ENCODE data around the gene MICU1. TPM values are rescaled to one million over a fixed set of nuclear protein-coding genes. Genes with fewer than 3 reads are reported as not detected.

Gene MICU1
- polyA plus RNA-seq, 2 donors, result 15.0 to 18.1 TPM

GRCh38 chr10:72517244-72517643 is 108.6 kb downstream of the MICU1 start:
- WGBS, 2 donors, result 97 to 98% methylated on average over 8 of the region's 8 CpGs
- Histone ChIP-seq H3K4me1 (ENCODE audit: control insufficient read depth in 2 of 2, insufficient read depth in 2 of 2, low read length in 1 of 2) (no peaks in the 10 kb centered on the region), H3K27me3 (ENCODE audit: control insufficient read depth in 1 of 2, insufficient read depth in 2 of 2, low read length in 2 of 2) (no peaks in the 10 kb centered on the region), H3K4me3 (ENCODE audit: low read depth in 1 of 2, low read length in 2 of 2) (no peak overlapping the region), H3K9me3 (ENCODE audit: control insufficient read depth in 2 of 2, insufficient read depth in 1 of 2, low read depth in 1 of 2, low read length in 1 of 2) (no peaks in the 10 kb centered on the region), H3K36me3 (ENCODE audit: control insufficient read depth in 2 of 2, insufficient read depth in 2 of 2, low read length in 1 of 2) (no peaks in the 10 kb centered on the region), H3K27ac (ENCODE audit: low read depth in 2 of 2, low read length in 1 of 2) (no peak overlapping the region)

GRCh38 chr10:72515455-72515854 is 110.4 kb downstream of the MICU1 start:
- Histone ChIP-seq H3K4me1 (ENCODE audit: control insufficient read depth in 2 of 2, insufficient read depth in 2 of 2, low read length in 1 of 2) (no peaks in the 10 kb centered on the region), H3K27me3 (ENCODE audit: control insufficient read depth in 1 of 2, insufficient read depth in 2 of 2, low read length in 2 of 2) (no peaks in the 10 kb centered on the region), H3K27ac (ENCODE audit: low read depth in 2 of 2, low read length in 1 of 2) (no peak overlapping the region), H3K36me3 (ENCODE audit: control insufficient read depth in 2 of 2, insufficient read depth in 2 of 2, low read length in 1 of 2) (no peaks in the 10 kb centered on the region), H3K4me3 (ENCODE audit: low read depth in 1 of 2, low read length in 2 of 2) (no peak overlapping the region), H3K9me3 (ENCODE audit: control insufficient read depth in 2 of 2, insufficient read depth in 1 of 2, low read depth in 1 of 2, low read length in 1 of 2) (no peaks in the 10 kb centered on the region)
- 85 to 89% methylated on average over 2 of the region's 2 CpGs for WGBS, 2 donors

- Histone ChIP-seq H3K4me3 (ENCODE audit: low read depth in 1 of 2, low read length in 2 of 2) (no peak overlapping the region), H3K36me3 (ENCODE audit: control insufficient read depth in 2 of 2, insufficient read depth in 2 of 2, low read length in 1 of 2) (no peaks in the 10 kb centered on the region), H3K4me1 (ENCODE audit: control insufficient read depth in 2 of 2, insufficient read depth in 2 of 2, low read length in 1 of 2) (no peaks in the 10 kb centered on the region), H3K27ac (ENCODE audit: low read depth in 2 of 2, low read length in 1 of 2) (no peak overlapping the region), H3K9me3 (ENCODE audit: control insufficient read depth in 2 of 2, insufficient read depth in 1 of 2, low read depth in 1 of 2, low read length in 1 of 2) (no peaks in the 10 kb centered on the region), H3K27me3 (ENCODE audit: control insufficient read depth in 1 of 2, insufficient read depth in 2 of 2, low read length in 2 of 2) (no peaks in the 10 kb centered on the region)
Observed at GRCh38 chr10:72513910-72514309, 112.0 kb downstream of the MICU1 start.

- H3K27me3 ChIP-seq (ENCODE audit: control insufficient read depth in 1 of 2, insufficient read depth in 2 of 2, low read length in 2 of 2), result no peaks in the 10 kb centered on the region
- H3K27ac ChIP-seq (ENCODE audit: low read depth in 2 of 2, low read length in 1 of 2), result no peak overlapping the region
- H3K4me1 ChIP-seq (ENCODE audit: control insufficient read depth in 2 of 2, insufficient read depth in 2 of 2, low read length in 1 of 2), result no peaks in the 10 kb centered on the region
- H3K4me3 ChIP-seq (ENCODE audit: low read depth in 1 of 2, low read length in 2 of 2), result no peak overlapping the region
- no peaks in the 10 kb centered on the region for H3K36me3 ChIP-seq (ENCODE audit: control insufficient read depth in 2 of 2, insufficient read depth in 2 of 2, low read length in 1 of 2)
- WGBS, 2 donors, result 87 to 90% methylated on average over 5 of the region's 5 CpGs
- H3K9me3 ChIP-seq (ENCODE audit: control insufficient read depth in 2 of 2, insufficient read depth in 1 of 2, low read depth in 1 of 2, low read length in 1 of 2), result no peaks in the 10 kb centered on the region
Observed at GRCh38 chr10:72511459-72511858, 114.4 kb downstream of the MICU1 start.

GRCh38 chr10:72509941-72510340 is 115.9 kb downstream of the MICU1 start:
- Histone ChIP-seq H3K4me1 (ENCODE audit: control insufficient read depth in 2 of 2, insufficient read depth in 2 of 2, low read length in 1 of 2) (no peaks in the 10 kb centered on the region), H3K9me3 (ENCODE audit: control insufficient read depth in 2 of 2, insufficient read depth in 1 of 2, low read depth in 1 of 2, low read length in 1 of 2) (no peaks in the 10 kb centered on the region), H3K4me3 (ENCODE audit: low read depth in 1 of 2, low read length in 2 of 2) (no peak overlapping the region), H3K27me3 (ENCODE audit: control insufficient read depth in 1 of 2, insufficient read depth in 2 of 2, low read length in 2 of 2) (no peaks in the 10 kb centered on the region), H3K36me3 (ENCODE audit: control insufficient read depth in 2 of 2, insufficient read depth in 2 of 2, low read length in 1 of 2) (no peaks in the 10 kb centered on the region), H3K27ac (ENCODE audit: low read depth in 2 of 2, low read length in 1 of 2) (no peak overlapping the region)
- WGBS, 2 donors, result 87 to 92% methylated on average over 1 of the region's 1 CpG

GRCh38 chr10:72509206-72509799 is 116.6 kb downstream of the MICU1 start:
- Histone ChIP-seq H3K9me3 (ENCODE audit: control insufficient read depth in 2 of 2, insufficient read depth in 1 of 2, low read depth in 1 of 2, low read length in 1 of 2) (no peaks in the 10 kb centered on the region), H3K4me3 (ENCODE audit: low read depth in 1 of 2, low read length in 2 of 2) (no peak overlapping the region), H3K27ac (ENCODE audit: low read depth in 2 of 2, low read length in 1 of 2) (no peak overlapping the region), H3K36me3 (ENCODE audit: control insufficient read depth in 2 of 2, insufficient read depth in 2 of 2, low read length in 1 of 2) (no peaks in the 10 kb centered on the region), H3K27me3 (ENCODE audit: control insufficient read depth in 1 of 2, insufficient read depth in 2 of 2, low read length in 2 of 2) (no peaks in the 10 kb centered on the region), H3K4me1 (ENCODE audit: control insufficient read depth in 2 of 2, insufficient read depth in 2 of 2, low read length in 1 of 2) (no peaks in the 10 kb centered on the region)
- WGBS, 2 donors, result 85 to 90% methylated on average over 4 of the region's 4 CpGs

- Histone ChIP-seq H3K27me3 (ENCODE audit: control insufficient read depth in 1 of 2, insufficient read depth in 2 of 2, low read length in 2 of 2) (no peaks in the 10 kb centered on the region), H3K36me3 (ENCODE audit: control insufficient read depth in 2 of 2, insufficient read depth in 2 of 2, low read length in 1 of 2) (no peaks in the 10 kb centered on the region), H3K27ac (ENCODE audit: low read depth in 2 of 2, low read length in 1 of 2) (no peak overlapping the region), H3K4me3 (ENCODE audit: low read depth in 1 of 2, low read length in 2 of 2) (no peak overlapping the region), H3K4me1 (ENCODE audit: control insufficient read depth in 2 of 2, insufficient read depth in 2 of 2, low read length in 1 of 2) (no peaks in the 10 kb centered on the region), H3K9me3 (ENCODE audit: control insufficient read depth in 2 of 2, insufficient read depth in 1 of 2, low read depth in 1 of 2, low read length in 1 of 2) (no peaks in the 10 kb centered on the region)
- WGBS, 2 donors, result 63 to 67% methylated on average over 2 of the region's 2 CpGs
Observed at GRCh38 chr10:72508033-72508432, 117.8 kb downstream of the MICU1 start.

- Histone ChIP-seq H3K4me3 (ENCODE audit: low read depth in 1 of 2, low read length in 2 of 2) (no peak overlapping the region), H3K36me3 (ENCODE audit: control insufficient read depth in 2 of 2, insufficient read depth in 2 of 2, low read length in 1 of 2) (no peaks in the 10 kb centered on the region), H3K4me1 (ENCODE audit: control insufficient read depth in 2 of 2, insufficient read depth in 2 of 2, low read length in 1 of 2) (no peaks in the 10 kb centered on the region), H3K27ac (ENCODE audit: low read depth in 2 of 2, low read length in 1 of 2) (no peak overlapping the region), H3K27me3 (ENCODE audit: control insufficient read depth in 1 of 2, insufficient read depth in 2 of 2, low read length in 2 of 2) (no peaks in the 10 kb centered on the region), H3K9me3 (ENCODE audit: control insufficient read depth in 2 of 2, insufficient read depth in 1 of 2, low read depth in 1 of 2, low read length in 1 of 2) (no peaks in the 10 kb centered on the region)
Observed at GRCh38 chr10:72506474-72506873, 119.4 kb downstream of the MICU1 start.

GRCh38 chr10:72505435-72505834 is 120.4 kb downstream of the MICU1 start:
- Histone ChIP-seq H3K36me3 (ENCODE audit: control insufficient read depth in 2 of 2, insufficient read depth in 2 of 2, low read length in 1 of 2) (no peaks in the 10 kb centered on the region), H3K27me3 (ENCODE audit: control insufficient read depth in 1 of 2, insufficient read depth in 2 of 2, low read length in 2 of 2) (no peaks in the 10 kb centered on the region), H3K27ac (ENCODE audit: low read depth in 2 of 2, low read length in 1 of 2) (no peak overlapping the region), H3K4me3 (ENCODE audit: low read depth in 1 of 2, low read length in 2 of 2) (no peak overlapping the region), H3K9me3 (ENCODE audit: control insufficient read depth in 2 of 2, insufficient read depth in 1 of 2, low read depth in 1 of 2, low read length in 1 of 2) (no peaks in the 10 kb centered on the region), H3K4me1 (ENCODE audit: control insufficient read depth in 2 of 2, insufficient read depth in 2 of 2, low read length in 1 of 2) (no peaks in the 10 kb centered on the region)
- 96 to 97% methylated on average over 6 of the region's 6 CpGs for WGBS, 2 donors

GRCh38 chr10:72503694-72504438 is 122.0 kb downstream of the MICU1 start:
- 95 to 96% methylated on average over 3 of the region's 3 CpGs for WGBS, 2 donors
- H3K9me3 ChIP-seq (ENCODE audit: control insufficient read depth in 2 of 2, insufficient read depth in 1 of 2, low read depth in 1 of 2, low read length in 1 of 2), result no peaks in the 10 kb centered on the region
- H3K4me1 ChIP-seq (ENCODE audit: control insufficient read depth in 2 of 2, insufficient read depth in 2 of 2, low read length in 1 of 2), result no peaks in the 10 kb centered on the region
- H3K36me3 ChIP-seq (ENCODE audit: control insufficient read depth in 2 of 2, insufficient read depth in 2 of 2, low read length in 1 of 2), result no peaks in the 10 kb centered on the region
- H3K27ac ChIP-seq (ENCODE audit: low read depth in 2 of 2, low read length in 1 of 2), result no peak overlapping the region
- H3K27me3 ChIP-seq (ENCODE audit: control insufficient read depth in 1 of 2, insufficient read depth in 2 of 2, low read length in 2 of 2), result no peaks in the 10 kb centered on the region
- H3K4me3 ChIP-seq (ENCODE audit: low read depth in 1 of 2, low read length in 2 of 2), result no peak overlapping the region

Measured in esophagus (tissue), 2 donors.